Chondrocyte (in vitro differentiated cells): ENCODE measurements around the gene CLIC1. TPM values are rescaled to one million over a fixed set of nuclear protein-coding genes. Genes with fewer than 3 reads are reported as not detected.

Experiments
- DNase-seq: peaks from one replicate; pipeline ENCODE4 v3.0.0; 2021; ENCODE audit warnings: mixed read lengths, low spot score
- H3K27ac Mint-ChIP-seq: one replicate; pipeline ENCODE4 v1.8.0; 2021; ENCODE audit warnings: mild to moderate bottlenecking, moderate library complexity, mixed read lengths; ENCODE audit not compliant: unreplicated experiment
- H3K27me3 Mint-ChIP-seq: 2 replicates; pipeline ENCODE4 v1.8.0; 2021; ENCODE audit warnings: low read depth, mixed read lengths
- H3K36me3 Mint-ChIP-seq: 2 replicates; pipeline ENCODE4 v1.8.0; 2021; ENCODE audit warnings: low read depth, mixed read lengths
- H3K4me1 Mint-ChIP-seq: 2 replicates; pipeline ENCODE4 v1.8.0; 2021; ENCODE audit warnings: low read depth, mild to moderate bottlenecking, mixed read lengths
- H3K4me3 Mint-ChIP-seq: one replicate; pipeline ENCODE4 v1.8.0; 2021; ENCODE audit warnings: mild to moderate bottlenecking, moderate library complexity, mixed read lengths; ENCODE audit not compliant: unreplicated experiment
- H3K9me3 Mint-ChIP-seq: 2 replicates; pipeline ENCODE4 v1.8.0; 2021; ENCODE audit warnings: low read depth, mixed read lengths
- total RNA-seq: library from RNA; stranded (reverse); gene quantifications from 3 replicates; pipeline ENCODE4 v1.2.1, GENCODE V29; 2021
- TF ChIP-seq, protein P1 (sequence below): fragments of 200-600 bp; sonication (generic); IDR thresholded peaks from 2 replicates; pipeline ENCODE4 v1.5.0; 2021; ENCODE audit warnings: antibody characterized with exemption, mild to moderate bottlenecking, moderate library complexity

The CLIC1 gene
- total RNA-seq, 1 donor from 2014 or later: 317 TPM

DNA sequence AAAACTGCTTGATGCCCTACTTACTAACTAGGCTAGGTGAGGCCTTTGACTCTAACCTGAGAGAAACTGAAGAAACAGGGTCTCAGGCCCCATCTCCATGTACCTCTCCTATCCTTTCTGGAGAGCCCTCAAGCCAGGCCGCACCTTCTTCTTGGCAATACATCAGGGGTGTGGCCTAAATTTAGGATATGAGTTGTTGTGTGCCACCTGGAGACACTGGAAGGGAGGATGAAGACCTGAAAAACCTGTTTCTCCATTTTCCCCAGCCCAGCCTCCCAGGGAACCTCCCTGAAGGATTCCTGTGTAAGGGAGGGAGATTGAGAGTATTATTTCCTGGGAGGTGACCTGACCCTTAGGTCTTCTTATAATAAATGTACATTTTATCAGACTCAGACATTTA lies 18.1 kb downstream of the CLIC1 start:
- Mint-ChIP-seq H3K9me3 (no peaks in the 10 kb centered on the region), H3K27ac (no peak overlapping the region), H3K27me3 (no peaks in the 10 kb centered on the region), H3K4me3 (no peak overlapping the region), H3K4me1 (no peaks in the 10 kb centered on the region), H3K36me3 (no peaks in the 10 kb centered on the region)
- DNase-seq: no peak
- TF ChIP-seq, protein P1, sequence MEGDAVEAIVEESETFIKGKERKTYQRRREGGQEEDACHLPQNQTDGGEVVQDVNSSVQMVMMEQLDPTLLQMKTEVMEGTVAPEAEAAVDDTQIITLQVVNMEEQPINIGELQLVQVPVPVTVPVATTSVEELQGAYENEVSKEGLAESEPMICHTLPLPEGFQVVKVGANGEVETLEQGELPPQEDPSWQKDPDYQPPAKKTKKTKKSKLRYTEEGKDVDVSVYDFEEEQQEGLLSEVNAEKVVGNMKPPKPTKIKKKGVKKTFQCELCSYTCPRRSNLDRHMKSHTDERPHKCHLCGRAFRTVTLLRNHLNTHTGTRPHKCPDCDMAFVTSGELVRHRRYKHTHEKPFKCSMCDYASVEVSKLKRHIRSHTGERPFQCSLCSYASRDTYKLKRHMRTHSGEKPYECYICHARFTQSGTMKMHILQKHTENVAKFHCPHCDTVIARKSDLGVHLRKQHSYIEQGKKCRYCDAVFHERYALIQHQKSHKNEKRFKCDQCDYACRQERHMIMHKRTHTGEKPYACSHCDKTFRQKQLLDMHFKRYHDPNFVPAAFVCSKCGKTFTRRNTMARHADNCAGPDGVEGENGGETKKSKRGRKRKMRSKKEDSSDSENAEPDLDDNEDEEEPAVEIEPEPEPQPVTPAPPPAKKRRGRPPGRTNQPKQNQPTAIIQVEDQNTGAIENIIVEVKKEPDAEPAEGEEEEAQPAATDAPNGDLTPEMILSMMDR: no peak

DNA sequence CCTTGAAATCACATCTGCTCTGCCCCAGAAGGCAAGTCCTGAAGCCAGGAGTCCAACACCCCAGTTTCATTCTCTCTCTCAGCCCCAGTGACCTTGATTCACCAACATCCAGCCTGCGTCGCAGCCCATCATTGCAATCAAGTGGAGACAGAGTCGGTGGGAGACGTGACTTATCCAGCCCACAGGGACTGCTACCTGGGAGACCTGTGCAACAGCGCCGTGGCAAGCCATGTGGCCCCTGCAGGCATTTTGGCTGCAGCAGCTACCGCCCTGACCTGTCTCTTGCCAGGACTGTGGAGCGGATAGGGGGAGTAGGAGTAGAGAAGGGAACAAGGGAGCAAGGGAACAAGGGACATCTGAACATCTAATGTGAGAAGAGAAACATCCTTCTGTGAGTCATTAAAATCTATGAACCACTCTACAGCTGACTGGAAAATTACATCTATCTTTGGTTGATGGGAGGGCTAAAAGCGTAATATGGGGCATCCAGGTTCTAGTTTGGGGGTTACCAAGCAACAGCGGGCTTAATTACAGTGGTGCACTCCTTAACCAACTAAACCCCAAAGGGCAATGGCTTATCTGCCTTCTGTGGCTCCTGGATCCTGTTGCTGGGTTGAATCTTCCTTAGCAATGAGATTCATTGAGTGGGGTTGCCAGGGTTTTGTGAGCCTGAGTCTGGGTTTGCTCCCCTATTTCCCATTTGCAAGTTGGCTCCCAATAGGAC lies 18.7 kb downstream of the CLIC1 start:
- Mint-ChIP-seq H3K4me1 (no peaks in the 10 kb centered on the region), H3K36me3 (no peaks in the 10 kb centered on the region), H3K4me3 (no peak overlapping the region), H3K9me3 (no peaks in the 10 kb centered on the region), H3K27me3 (peaks cover under 1% of the 10 kb centered on the region), H3K27ac (no peak overlapping the region)
- TF ChIP-seq, protein P1: no peak
- DNase-seq: no peak

DNA sequence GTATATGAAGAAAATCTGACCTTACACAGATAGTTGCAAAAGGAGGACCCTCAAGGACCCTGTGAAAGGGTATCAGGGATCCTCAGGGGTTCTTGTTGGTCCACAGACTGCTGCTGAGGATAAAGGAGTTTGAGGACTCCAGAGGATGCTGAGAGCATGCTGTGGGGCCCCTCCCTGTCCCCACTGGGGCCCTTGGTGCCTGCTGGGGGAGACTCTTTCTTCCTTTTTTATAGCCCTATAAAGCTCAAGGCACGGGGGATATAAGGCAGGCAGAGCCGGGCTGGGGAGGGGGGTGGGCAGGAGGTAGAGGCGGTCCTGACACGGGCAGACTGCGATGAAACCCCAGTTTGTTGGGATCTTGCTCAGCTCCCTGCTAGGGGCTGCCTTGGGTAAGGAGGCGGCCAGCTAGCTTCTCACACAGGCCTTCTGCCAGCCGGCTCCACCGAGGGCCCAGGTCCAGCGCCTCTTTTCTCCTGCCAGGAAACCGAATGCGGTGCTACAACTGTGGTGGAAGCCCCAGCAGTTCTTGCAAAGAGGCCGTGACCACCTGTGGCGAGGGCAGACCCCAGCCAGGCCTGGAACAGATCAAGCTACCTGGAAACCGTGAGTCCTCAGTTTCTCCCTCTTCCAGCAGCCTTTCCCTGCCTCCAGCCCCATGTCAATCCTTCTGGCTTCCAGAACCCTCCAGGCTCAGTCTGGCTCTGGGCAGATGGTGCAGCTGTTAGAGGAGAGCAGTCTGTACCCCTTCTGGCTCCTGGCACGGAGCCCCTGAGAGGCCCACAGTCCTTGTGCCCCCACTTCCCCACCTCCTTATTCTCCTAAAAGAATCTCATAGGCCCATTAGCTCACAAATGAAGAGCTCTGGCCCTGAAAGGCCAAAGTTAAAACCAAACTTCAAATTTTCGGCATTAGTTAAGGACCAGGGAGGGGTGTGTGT lies 21.0 kb downstream of the CLIC1 start, which contains the start of gene LY6G6D:
Gene LY6G6D, plus strand, starts transcription at position 327 of the 937 bp plus-strand sequence. Its CDS starts 8 bp downstream, at position 335.
- no peak for DNase-seq
- Mint-ChIP-seq H3K27ac (no peak within 1 kb of the TSS), H3K27me3 (peaks cover 2% of the 10 kb centered on the region), H3K9me3 (no peaks in the 10 kb centered on the region), H3K4me3 (no peak within 1 kb of the TSS), H3K36me3 (no peaks in the 10 kb centered on the region), H3K4me1 (no peaks in the 10 kb centered on the region)
- TF ChIP-seq, protein P1: no peak

DNA sequence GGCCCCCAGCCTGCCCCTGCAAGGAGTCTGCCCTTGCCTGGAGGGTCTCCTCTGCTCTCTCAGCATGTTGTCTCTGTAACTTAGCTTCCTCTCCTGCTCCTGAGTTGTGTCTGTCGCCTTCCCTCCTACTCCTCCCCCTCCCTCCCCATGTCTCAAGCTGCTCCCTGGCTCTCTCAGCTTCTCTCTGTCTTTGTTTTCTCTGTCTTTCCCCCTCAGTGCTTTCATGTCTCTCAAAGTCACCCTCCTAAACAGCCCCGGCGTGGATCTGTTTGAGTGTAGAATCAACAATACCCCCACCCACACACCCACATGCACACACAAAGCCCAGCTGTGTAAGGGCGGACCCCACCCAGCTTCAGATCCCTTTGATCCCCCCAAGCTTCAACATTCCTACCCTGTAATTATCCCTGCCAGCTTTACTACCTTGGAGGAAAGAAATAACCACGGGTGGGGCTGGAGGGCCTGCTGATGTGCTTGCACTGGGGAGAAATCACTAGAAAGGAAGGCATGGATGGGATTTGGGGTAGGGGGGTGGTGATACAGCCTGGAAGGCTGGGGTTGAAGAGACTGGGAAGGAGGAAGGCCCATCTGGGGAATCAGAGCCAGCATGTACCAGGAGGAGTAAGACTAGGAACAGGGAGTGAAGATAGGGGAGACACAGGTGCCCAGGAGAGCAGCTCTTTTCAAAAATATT lies 22.2 kb downstream of the CLIC1 start:
- no peaks in the 10 kb centered on the region for H3K4me1 Mint-ChIP-seq
- peaks cover 2% of the 10 kb centered on the region for H3K27me3 Mint-ChIP-seq
- no peak overlapping the region for H3K27ac Mint-ChIP-seq
- DNase-seq: no peak
- H3K36me3 Mint-ChIP-seq: no peaks in the 10 kb centered on the region
- TF ChIP-seq, protein P1: no peak
- no peaks in the 10 kb centered on the region for H3K9me3 Mint-ChIP-seq
- no peak overlapping the region for H3K4me3 Mint-ChIP-seq

DNA sequence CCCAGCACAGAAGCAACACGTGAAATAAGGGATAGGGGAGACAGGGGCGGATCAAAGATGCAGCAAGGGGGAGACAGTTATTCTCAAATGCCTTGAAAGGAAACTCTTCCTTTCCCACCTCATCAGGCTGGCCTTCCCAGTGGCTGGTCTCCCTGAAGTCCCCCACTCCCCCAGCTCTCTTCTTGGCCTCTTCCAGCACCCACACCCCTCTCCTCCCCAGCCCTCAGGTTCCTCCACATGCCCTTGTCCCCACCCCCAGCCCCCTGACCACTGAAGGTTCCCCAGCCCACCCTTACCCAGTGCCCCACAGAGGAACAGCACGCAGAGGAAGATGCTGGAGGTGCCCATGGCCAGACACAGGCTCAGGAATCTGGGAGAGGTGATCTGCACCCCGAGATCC lies 22.9 kb downstream of the CLIC1 start:
- peaks cover 2% of the 10 kb centered on the region for H3K27me3 Mint-ChIP-seq
- no peak overlapping the region for H3K4me3 Mint-ChIP-seq
- H3K4me1 Mint-ChIP-seq: no peaks in the 10 kb centered on the region
- no peak overlapping the region for H3K27ac Mint-ChIP-seq
- TF ChIP-seq, protein P1: no peak
- no peaks in the 10 kb centered on the region for H3K9me3 Mint-ChIP-seq
- no peaks in the 10 kb centered on the region for H3K36me3 Mint-ChIP-seq
- DNase-seq: no peak
